HepG2 (cell line): ENCODE measurements around the gene ZFAND2A. TPM values are rescaled to one million over a fixed set of nuclear protein-coding genes. Genes with fewer than 3 reads are reported as not detected.

ENCODE experiments used
- ATAC-seq: fragments of 200-7000 bp; cut with Tn5 transposase; 3 replicates; pipeline ENCODE4 v1.9.1; 2020; ENCODE audit warnings: mild to moderate bottlenecking, moderate library complexity
- BruUV-seq: library from RNA; stranded (reverse); fragments of 400-500 nt; replicated peaks from 2 replicates; lab custom pipeline; 2021; lab: Mats Ljungman, UMichigan
- CTCF ChIA-PET: fragments of 300-600 bp; formaldehyde crosslinking; extraction: SDS; loops from one replicate; lab custom pipeline; 2021; ENCODE audit warnings: low total read pairs, inconsistent platforms, low intra/inter-chr PET ratio; lab: Yijun Ruan, JAX
- POLR2A ChIA-PET: fragments of 350-600 bp; sonication (Branson Sonifier 250); formaldehyde crosslinking; loops from one replicate; lab custom pipeline; 2020; ENCODE audit warnings: antibody characterized with exemption, inconsistent platforms; lab: Yijun Ruan, JAX
- DNase-seq: peaks from one replicate; pipeline ENCODE4 v3.0.0-alpha.2; 2015; ENCODE audit warnings: low spot score
- FAIRE-seq: peaks from 3 replicates; lab custom pipeline; 2011; peaks lifted over from hg19 to GRCh38; lab: Jason Lieb, UNC
- H2AFZ ChIP-seq: one replicate; pipeline ENCODE4 v1.6.1; 2011; ENCODE audit warnings: low read length, inconsistent platforms
- H3K27ac ChIP-seq: fragments of 300-600 bp; 3 replicates; pipeline ENCODE4 v1.8.0; 2011; ENCODE audit warnings: mixed run types, mild to moderate bottlenecking, mixed read lengths, low read length, inconsistent platforms; ENCODE audit not compliant: insufficient read depth; ENCODE audit errors: extremely low read length
- H3K27me3 ChIP-seq, 2 experiments: fragments of 200-600 bp in 1 of 2; 2 replicates in 1 of 2; 3 replicates in 1 of 2; pipeline versions ENCODE4 v1.6.0 to v1.8.0; 2011; ENCODE audit warnings: low read length in 2 of 2, mild to moderate bottlenecking in 2 of 2, moderate library complexity in 2 of 2, inconsistent platforms in 1 of 2; ENCODE audit not compliant: insufficient read depth in 2 of 2, control insufficient read depth in 1 of 2
- H3K36me3 ChIP-seq, 2 experiments: fragments of 200-600 bp in 1 of 2; replicated peaks in 1 of 2; 2 replicates in 1 of 2; 3 replicates in 1 of 2; pipeline versions ENCODE4 v1.5.1 to v1.8.0; 2011; ENCODE audit warnings: low read length in 2 of 2, inconsistent platforms in 1 of 2; ENCODE audit not compliant: insufficient read depth in 2 of 2, control insufficient read depth in 1 of 2
- H3K4me1 ChIP-seq: 2 replicates; pipeline ENCODE4 v1.5.1; 2012; ENCODE audit warnings: low read length, inconsistent platforms; ENCODE audit not compliant: insufficient read depth
- H3K4me2 ChIP-seq: 2 replicates; pipeline ENCODE4 v1.6.0; 2011; ENCODE audit warnings: low read depth, low read length, inconsistent platforms
- H3K4me3 ChIP-seq, 3 experiments: fragments of 200-600 bp in 1 of 3; sonication (generic), shearing (Covaris generic) in 1 of 3; replicated peaks in 1 of 3; 2 replicates each; pipeline ENCODE4 v1.5.1; 2011 to 2016; ENCODE audit warnings: low read length in 3 of 3, inconsistent platforms in 2 of 3, low read depth in 2 of 3, mild to moderate bottlenecking in 2 of 3, control low read depth in 1 of 3, mixed read lengths in 1 of 3; ENCODE audit not compliant: insufficient read depth in 1 of 3
- H3K79me2 ChIP-seq: one replicate; pipeline ENCODE4 v1.6.1; 2011; ENCODE audit warnings: low read length, inconsistent platforms; ENCODE audit not compliant: insufficient read depth
- H3K9ac ChIP-seq: 2 replicates; pipeline ENCODE4 v1.6.0; 2011; ENCODE audit warnings: mild to moderate bottlenecking, low read depth, low read length, inconsistent platforms; ENCODE audit not compliant: insufficient read depth
- H3K9me3 ChIP-seq: 2 replicates; pipeline ENCODE4 v1.5.1; 2012; ENCODE audit warnings: mild to moderate bottlenecking, low read length
- H4K20me1 ChIP-seq: 2 replicates; pipeline ENCODE4 v1.6.0; 2011; ENCODE audit warnings: inconsistent platforms, mild to moderate bottlenecking, low read length, moderate library complexity; ENCODE audit not compliant: insufficient read depth
- HDAC2 ChIP-seq: sonication (generic); formaldehyde crosslinking; IDR thresholded peaks from 2 replicates; pipeline ENCODE4 v1.4.0; 2020; ENCODE audit warnings: missing genetic modification reagents
- ISL2 ChIP-seq: sonication (generic); formaldehyde crosslinking; IDR thresholded peaks from 2 replicates; pipeline ENCODE4 v1.5.0; 2020; ENCODE audit warnings: missing genetic modification reagents
- KAT2B ChIP-seq: fragments of 150-350 bp; IDR thresholded peaks from 2 replicates; pipeline ENCODE4 v1.6.1; 2014; ENCODE audit warnings: low read depth, low read length, borderline replicate concordance
- KDM1A ChIP-seq: IDR thresholded peaks from 2 replicates; pipeline ENCODE4 v1.6.1; 2016; ENCODE audit warnings: missing compliant biosample characterization
- KMT2A ChIP-seq: sonication (generic); formaldehyde crosslinking; IDR thresholded peaks from 2 replicates; pipeline ENCODE4 v1.4.0; 2020; ENCODE audit warnings: missing genetic modification reagents
- MXD3 ChIP-seq: IDR thresholded peaks from 2 replicates; pipeline ENCODE4 v1.6.1; 2016; ENCODE audit warnings: mild to moderate bottlenecking, missing biosample characterization, missing genetic modification reagents
- NFIC ChIP-seq: IDR thresholded peaks from 2 replicates; pipeline ENCODE4 v1.6.1; 2012; ENCODE audit warnings: mild to moderate bottlenecking, low read length, inconsistent platforms
- PHF5A ChIP-seq: IDR thresholded peaks from one replicate; pipeline ENCODE4 v1.6.1; 2018; ENCODE audit warnings: low read depth, missing genetic modification reagents; ENCODE audit not compliant: unreplicated experiment
- SRF ChIP-seq: IDR thresholded peaks from 2 replicates; pipeline ENCODE4 v1.6.1; 2011; ENCODE audit warnings: mild to moderate bottlenecking, low read depth, low read length, moderate library complexity
- ZBTB34 ChIP-seq: sonication (generic); formaldehyde crosslinking; IDR thresholded peaks from 2 replicates; pipeline ENCODE4 v1.8.0; 2022; ENCODE audit warnings: mild to moderate bottlenecking, missing genetic modification reagents
- ZBTB7B ChIP-seq: sonication (generic); formaldehyde crosslinking; IDR thresholded peaks from 2 replicates; pipeline ENCODE4 v1.4.0; 2020; ENCODE audit warnings: missing genetic modification reagents
- ZFP41 ChIP-seq: sonication (generic); formaldehyde crosslinking; IDR thresholded peaks from 2 replicates; pipeline ENCODE4 v1.4.0; 2020; ENCODE audit warnings: mild to moderate bottlenecking, missing genetic modification reagents, borderline replicate concordance
- ZFX ChIP-seq: sonication (generic); formaldehyde crosslinking; IDR thresholded peaks from 2 replicates; pipeline ENCODE4 v1.4.0; 2020; ENCODE audit warnings: mild to moderate bottlenecking, low read depth, missing genetic modification reagents, moderate library complexity
- ZNF12 ChIP-seq: sonication (generic); formaldehyde crosslinking; IDR thresholded peaks from 2 replicates; pipeline ENCODE4 v1.5.0; 2020; ENCODE audit warnings: missing genetic modification reagents
- ZNF282 ChIP-seq: fragments of 450-650 bp; IDR thresholded peaks from 2 replicates; pipeline ENCODE4 v1.6.1; 2018; ENCODE audit not compliant: partially characterized antibody
- ZNF30 ChIP-seq: sonication (generic); formaldehyde crosslinking; IDR thresholded peaks from 2 replicates; pipeline ENCODE4 v1.5.0; 2020; ENCODE audit warnings: mild to moderate bottlenecking, missing genetic modification reagents
- ZNF510 ChIP-seq: sonication (generic); formaldehyde crosslinking; IDR thresholded peaks from 2 replicates; pipeline ENCODE4 v1.4.0; 2020; ENCODE audit warnings: low read depth, mild to moderate bottlenecking, missing genetic modification reagents
- ZNF570 ChIP-seq: sonication (generic); formaldehyde crosslinking; IDR thresholded peaks from 2 replicates; pipeline ENCODE4 v1.4.0; 2020; ENCODE audit warnings: mild to moderate bottlenecking, missing genetic modification reagents, borderline replicate concordance
- ZNF883 ChIP-seq: sonication (generic); formaldehyde crosslinking; IDR thresholded peaks from 2 replicates; pipeline ENCODE4 v1.5.1; 2020; ENCODE audit warnings: mild to moderate bottlenecking, missing genetic modification reagents; ENCODE audit errors: not compliant biosample characterization
- ZSCAN29 ChIP-seq: sonication (generic); formaldehyde crosslinking; conservative IDR thresholded peaks from 2 replicates; pipeline ENCODE4 v1.4.0; 2020; ENCODE audit warnings: mild to moderate bottlenecking, missing genetic modification reagents
- WGBS: methylation state at CpG from one replicate; pipeline ENCODE4 v1.1.6; 2017; ENCODE audit warnings: low lambda C conversion rate; 5-methylcytosine and 5-hydroxymethylcytosine counted together
- in situ Hi-C: cut with HindIII; loops from 2 replicates; pipeline ENCODE4 v1.10.0; 2017; ENCODE audit warnings: low pct_unique_long_range_greater_than_20kb; ENCODE audit not compliant: extremely low pct_ligation_motif_present
- intact Hi-C: fragments of 100-400 bp; cut with micrococcal nuclease; formaldehyde crosslinking; loops from one replicate; pipeline ENCODE4 v1.10.0; 2022; ENCODE audit not compliant: unreplicated experiment
- polyA plus RNA-seq, 8 experiments: library from polyadenylated mRNA; depleted of rRNA in 3 of 8; stranded (reverse) in 7 of 8; unstranded in 1 of 8; fragments of >200 nt; fragmentation: Illumina TruSeq in 4 of 8; extraction: Trizol in 4 of 8; gene quantifications; 2 replicates each; pipeline versions ENCODE4 v1.2.1 to v1.2.3, GENCODE V29; 2011 to 2016; ENCODE audit warnings: low read depth in 4 of 8, missing spikeins in 1 of 8, mixed read lengths in 1 of 8; ENCODE audit not compliant: insufficient read depth in 1 of 8
- total RNA-seq, 5 experiments: library from RNA; depleted of rRNA; stranded (reverse); fragments of >200 nt; fragmentation: Illumina TruSeq; extraction: Trizol; gene quantifications; 2 replicates each; pipeline ENCODE4 v1.2.3, GENCODE V29; 2016; ENCODE audit warnings: low read depth in 1 of 5

ZFAND2A gene
- total and polyA plus RNA-seq, 2 of the 13 experiments (the other 11 are each of a cell fraction or from before 2014, with no cell fraction given) = 140 to 153 TPM

GRCh38 chr7:1125603-1125969 lies 34.4 kb downstream of the ZFAND2A start:
- in situ Hi-C loops = no loop called here
- Histone ChIP-seq H4K20me1 (0 out of 2 replicates have a peak, but pooled peaks cover 2% of the 10 kb centered on the region), H3K9ac (no peak overlapping the region), H2AFZ (no peak overlapping the region), H3K4me3 (no peak overlapping the region), H3K4me2 (no peak overlapping the region), H3K36me3 (peaks cover 16 to 27% of the 10 kb centered on the region in 2 experiments; a peak in 4 of 5 replicates), H3K9me3 (no peaks in the 10 kb centered on the region), H3K27me3 (no peaks in the 10 kb centered on the region), H3K79me2 (peaks cover 15% of the 10 kb centered on the region), H3K4me1 (no peaks in the 10 kb centered on the region), H3K27ac (no peak overlapping the region)
- no peak for TF ChIP-seq PHF5A (CRISPR knock-in tag)
- TF ChIP-seq ZSCAN29 (CRISPR knock-in tag) = no peak
- no peak for TF ChIP-seq ZNF282
- TF ChIP-seq ZNF12 (CRISPR knock-in tag) = no peak
- no peak for TF ChIP-seq KAT2B
- no peak for TF ChIP-seq ISL2 (CRISPR knock-in tag)
- no peak for TF ChIP-seq ZNF883
- TF ChIP-seq KMT2A (CRISPR knock-in tag) = no peak
- no peak for TF ChIP-seq ZNF30 (CRISPR knock-in tag)
- TF ChIP-seq ZNF510 (CRISPR knock-in tag) = no peak
- TF ChIP-seq ZFX (CRISPR knock-in tag) = no peak
- TF ChIP-seq ZBTB7B (CRISPR knock-in tag) = no peak
- no peak for TF ChIP-seq SRF
- no peak for TF ChIP-seq MXD3 (CRISPR knock-in tag)
- no peak for TF ChIP-seq KDM1A
- no peak for TF ChIP-seq ZFP41 (CRISPR knock-in tag)
- TF ChIP-seq ZBTB34 (CRISPR knock-in tag) = no peak
- TF ChIP-seq NFIC = no peak
- TF ChIP-seq HDAC2 (CRISPR knock-in tag) = no peak
- TF ChIP-seq ZNF570 = no peak
- 94% methylated on average over 16 of the region's 16 CpGs for WGBS
- ChIA-PET POLR2A (no interaction called here), CTCF (no interaction called here)
- intact Hi-C loops = no loop called here
- no TSS peak for BruUV-seq
- DNase-seq (no peak), FAIRE-seq (no peak), ATAC-seq (no peak)
